ENCODE data around the gene PPP2R2C. TPM values are rescaled to one million over a fixed set of nuclear protein-coding genes. Genes with fewer than 3 reads are reported as not detected.

The PPP2R2C gene
- polyA plus RNA-seq, 1 experiment, result 0.06 TPM

DNA sequence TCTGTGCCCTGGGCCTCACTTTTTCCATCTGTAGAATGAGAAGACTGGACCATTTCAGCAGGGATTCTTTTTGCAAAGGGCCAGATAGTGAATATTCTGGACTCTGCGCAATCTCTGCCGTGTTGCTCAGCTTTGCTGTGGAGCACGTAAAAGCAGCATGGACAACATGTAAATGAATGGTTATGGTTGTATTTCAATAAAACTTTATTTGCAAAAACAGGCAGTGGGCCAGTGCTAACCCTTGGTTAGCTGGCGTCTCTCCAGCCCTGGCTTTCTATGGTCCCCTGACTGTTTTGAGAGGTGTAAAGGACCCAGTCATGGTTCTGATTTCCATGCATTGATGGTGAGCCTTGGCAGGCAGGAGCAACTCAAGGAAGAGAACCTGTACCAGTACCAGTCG lies 184.1 kb downstream of the PPP2R2C start:
- POLR2A ChIA-PET, result no interaction called here
- no peaks in the 10 kb centered on the region for H3K27me3 ChIP-seq (ENCODE audit: control insufficient read depth, insufficient read depth, low read length)
- no peak overlapping the region for H3K4me3 ChIP-seq (ENCODE audit: low read depth, low read length)
- H3K36me3 ChIP-seq (ENCODE audit: control insufficient read depth, insufficient read depth, low read length), result peaks cover 20% of the 10 kb centered on the region
- DNase-seq (ENCODE audit: low read depth), result no peak
- CTCF ChIA-PET, result interaction anchor here (1.5 to 1.8 kb wide), 2 partner anchors 37 to 39 kb away, joined by 4 read pairs; no protein-coding TSS in a partner anchor
- TF ChIP-seq, protein P1, sequence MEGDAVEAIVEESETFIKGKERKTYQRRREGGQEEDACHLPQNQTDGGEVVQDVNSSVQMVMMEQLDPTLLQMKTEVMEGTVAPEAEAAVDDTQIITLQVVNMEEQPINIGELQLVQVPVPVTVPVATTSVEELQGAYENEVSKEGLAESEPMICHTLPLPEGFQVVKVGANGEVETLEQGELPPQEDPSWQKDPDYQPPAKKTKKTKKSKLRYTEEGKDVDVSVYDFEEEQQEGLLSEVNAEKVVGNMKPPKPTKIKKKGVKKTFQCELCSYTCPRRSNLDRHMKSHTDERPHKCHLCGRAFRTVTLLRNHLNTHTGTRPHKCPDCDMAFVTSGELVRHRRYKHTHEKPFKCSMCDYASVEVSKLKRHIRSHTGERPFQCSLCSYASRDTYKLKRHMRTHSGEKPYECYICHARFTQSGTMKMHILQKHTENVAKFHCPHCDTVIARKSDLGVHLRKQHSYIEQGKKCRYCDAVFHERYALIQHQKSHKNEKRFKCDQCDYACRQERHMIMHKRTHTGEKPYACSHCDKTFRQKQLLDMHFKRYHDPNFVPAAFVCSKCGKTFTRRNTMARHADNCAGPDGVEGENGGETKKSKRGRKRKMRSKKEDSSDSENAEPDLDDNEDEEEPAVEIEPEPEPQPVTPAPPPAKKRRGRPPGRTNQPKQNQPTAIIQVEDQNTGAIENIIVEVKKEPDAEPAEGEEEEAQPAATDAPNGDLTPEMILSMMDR (IDR thresholded peaks at IDR 0.05; ENCODE audit: insufficient read depth, low read depth, low read length), result no peak

DNA sequence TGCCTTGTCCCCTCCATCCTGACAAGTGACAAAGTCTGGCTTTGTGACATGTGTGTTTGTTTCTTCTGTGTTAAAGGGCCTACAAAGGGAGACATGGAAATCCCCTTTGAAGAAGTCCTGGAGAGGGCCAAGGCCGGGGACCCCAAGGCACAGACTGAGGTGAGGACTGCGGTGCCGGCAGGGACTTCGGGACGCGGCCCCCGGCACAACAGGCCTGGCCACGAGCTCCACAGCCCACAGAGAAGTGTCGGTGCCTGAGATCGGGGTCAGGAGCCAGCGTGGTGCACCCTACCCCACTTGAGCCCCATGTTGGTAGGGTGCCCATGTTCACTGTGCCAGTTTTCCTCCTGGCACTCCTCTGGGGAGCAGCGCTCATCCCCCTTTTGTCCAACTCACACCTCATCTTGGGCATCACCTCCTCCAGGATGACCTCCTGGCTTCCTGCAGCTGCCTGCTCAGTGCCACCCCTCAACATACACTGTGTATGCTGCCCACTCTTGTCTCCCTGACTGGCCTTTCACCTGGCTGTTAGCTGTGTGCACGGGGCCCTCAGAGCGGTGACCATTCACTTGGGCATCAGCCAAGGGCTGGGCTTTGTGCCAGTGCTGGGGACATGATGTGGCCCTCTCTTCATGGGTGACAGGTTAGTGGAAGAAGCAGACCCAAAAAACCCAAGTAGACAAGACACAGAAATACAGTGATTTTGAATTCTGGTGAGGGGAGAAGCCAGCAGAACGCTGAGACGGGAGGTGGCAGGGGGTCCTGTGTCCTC lies 185.2 kb downstream of the PPP2R2C start:
- Histone ChIP-seq H3K27me3 (ENCODE audit: control insufficient read depth, insufficient read depth, low read length) (no peaks in the 10 kb centered on the region), H3K4me3 (ENCODE audit: low read depth, low read length) (no peak overlapping the region), H3K36me3 (ENCODE audit: control insufficient read depth, insufficient read depth, low read length) (peaks cover 17% of the 10 kb centered on the region)
- CTCF ChIA-PET, result interaction anchor here (1.1 to 1.8 kb wide), 2 partner anchors 11 to 36 kb away, joined by 3 to 4 read pairs; no protein-coding TSS in a partner anchor
- TF ChIP-seq, protein P1 (IDR thresholded peaks at IDR 0.05; ENCODE audit: insufficient read depth, low read depth, low read length), result no peak
- no peak for DNase-seq (ENCODE audit: low read depth)
- POLR2A ChIA-PET, result no interaction called here

DNA sequence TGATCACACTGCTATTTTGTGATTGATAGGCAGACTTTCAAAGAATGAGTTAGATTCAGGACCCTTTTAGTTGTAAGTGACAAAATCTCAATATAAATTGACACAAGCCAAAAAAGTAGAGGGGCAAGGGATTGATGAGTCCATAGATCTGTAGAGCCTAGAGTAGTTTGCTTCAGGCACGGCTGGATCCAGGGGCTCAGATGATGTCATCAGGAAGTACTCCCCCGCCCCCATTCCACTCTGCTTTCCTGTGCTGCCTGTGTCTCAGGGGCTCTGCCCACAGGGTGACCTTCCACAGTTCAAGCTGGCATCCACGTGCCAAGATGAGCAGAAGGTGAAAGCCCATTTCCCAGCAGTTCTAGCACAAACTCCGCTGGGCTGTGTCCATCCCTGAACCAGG lies 189.1 kb downstream of the PPP2R2C start:
- POLR2A ChIA-PET, result no interaction called here
- CTCF ChIA-PET, result interaction anchor here (1.0 to 2.7 kb wide), 3 partner anchors 10 to 45 kb away, joined by 3 to 10 read pairs (median 3); no protein-coding TSS in a partner anchor

DNA sequence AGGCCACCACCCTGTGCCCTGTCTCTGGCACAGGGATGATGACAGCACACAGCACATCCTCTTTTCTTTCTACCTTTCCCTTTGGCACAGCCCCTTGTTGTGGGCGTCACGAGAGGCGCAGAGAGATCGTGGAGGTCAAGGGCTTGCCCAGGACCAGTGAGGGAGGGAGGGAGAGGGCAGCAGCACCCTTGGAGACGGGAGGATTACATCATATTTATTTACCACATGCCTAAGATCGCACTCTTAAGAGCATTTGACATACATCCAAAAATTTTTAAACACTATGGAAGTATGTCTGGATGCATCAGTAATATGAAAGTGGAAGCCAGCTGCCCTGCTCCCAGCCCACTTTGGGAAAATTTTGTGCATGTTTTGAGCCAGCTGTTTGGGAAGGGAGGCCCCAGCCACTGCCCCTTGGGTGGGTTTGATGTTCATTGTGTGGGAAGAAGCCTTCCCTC lies 190.1 kb downstream of the PPP2R2C start:
- POLR2A ChIA-PET, result no interaction called here
- TF ChIP-seq, protein P1 (IDR thresholded peaks at IDR 0.05; ENCODE audit: insufficient read depth, low read depth, low read length), result no peak
- Histone ChIP-seq H3K4me3 (ENCODE audit: low read depth, low read length) (no peak overlapping the region), H3K27me3 (ENCODE audit: control insufficient read depth, insufficient read depth, low read length) (no peaks in the 10 kb centered on the region), H3K36me3 (ENCODE audit: control insufficient read depth, insufficient read depth, low read length) (peaks cover 20% of the 10 kb centered on the region)
- no peak for DNase-seq (ENCODE audit: low read depth)
- CTCF ChIA-PET, result interaction anchor here (0.7 to 2.7 kb wide), 3 partner anchors 31 to 46 kb away, joined by 3 to 10 read pairs (median 3); no protein-coding TSS in a partner anchor

More for the DNA sequence above, 189.1 kb downstream of the PPP2R2C start:
- TF ChIP-seq, protein P1 (IDR thresholded peaks at IDR 0.05; ENCODE audit: insufficient read depth, low read depth, low read length), result no peak
- no peak for DNase-seq (ENCODE audit: low read depth)
- no peaks in the 10 kb centered on the region for H3K27me3 ChIP-seq (ENCODE audit: control insufficient read depth, insufficient read depth, low read length)
- H3K4me3 ChIP-seq (ENCODE audit: low read depth, low read length), result no peak overlapping the region
- peaks cover 21% of the 10 kb centered on the region for H3K36me3 ChIP-seq (ENCODE audit: control insufficient read depth, insufficient read depth, low read length)

DNA sequence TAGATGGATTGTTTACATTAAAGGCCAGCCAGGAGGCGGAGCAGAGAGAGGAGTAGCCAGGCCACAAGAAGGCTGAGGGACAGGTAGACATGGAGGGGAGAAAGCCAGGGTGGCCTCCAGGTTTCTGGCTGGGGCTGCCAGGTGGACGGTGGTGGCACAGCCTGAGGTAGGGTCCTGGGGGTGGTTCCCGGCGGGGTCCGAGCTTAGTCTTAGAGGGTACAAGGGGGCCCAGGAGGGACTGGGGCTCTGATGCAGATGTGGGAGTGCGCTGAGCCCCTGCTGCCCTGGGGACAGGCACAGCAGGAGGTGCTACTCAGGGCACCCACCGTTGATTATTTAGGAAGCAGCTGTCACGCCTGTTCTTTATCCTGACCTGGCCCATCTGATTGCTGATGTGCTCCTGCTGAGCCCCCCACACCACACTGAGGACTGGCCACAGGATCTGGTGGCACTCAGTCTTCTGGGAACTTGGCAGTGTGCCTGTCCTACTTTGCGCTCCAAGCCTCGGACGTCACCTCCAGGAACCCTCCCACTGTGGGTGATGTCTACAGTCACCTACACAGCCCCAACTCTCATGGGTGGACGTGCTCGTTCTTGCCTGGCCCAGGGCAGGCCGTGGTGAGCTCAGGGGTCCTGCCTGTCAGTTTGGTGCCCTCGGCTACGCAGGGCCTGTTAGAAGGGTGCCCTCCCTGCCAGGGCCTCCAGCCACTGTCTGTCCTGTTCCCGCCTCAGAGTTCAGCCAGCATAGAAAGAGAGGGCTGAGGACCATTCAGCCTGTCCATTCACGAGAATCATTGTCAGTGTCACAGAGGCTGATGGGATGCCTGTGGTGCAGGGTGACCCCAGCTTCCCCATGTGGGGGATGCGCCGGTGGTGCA lies 190.7 kb downstream of the PPP2R2C start:
- no peaks in the 10 kb centered on the region for H3K27me3 ChIP-seq (ENCODE audit: control insufficient read depth, insufficient read depth, low read length)
- TF ChIP-seq, protein P1 (IDR thresholded peaks at IDR 0.05; ENCODE audit: insufficient read depth, low read depth, low read length), result no peak
- H3K4me3 ChIP-seq (ENCODE audit: low read depth, low read length), result no peak overlapping the region
- ChIA-PET POLR2A (no interaction called here), CTCF (interaction anchor here (0.7 to 2.7 kb wide), 5 partner anchors 9 to 38 kb away, joined by 3 to 10 read pairs (median 3); no protein-coding TSS in a partner anchor)
- peaks cover 17% of the 10 kb centered on the region for H3K36me3 ChIP-seq (ENCODE audit: control insufficient read depth, insufficient read depth, low read length)
- no peak for DNase-seq (ENCODE audit: low read depth)
